WTC11 (cell line): ENCODE data around the gene TAAR8. TPM values are rescaled to one million over a fixed set of nuclear protein-coding genes. Genes with fewer than 3 reads are reported as not detected.

ENCODE experiments used
- ATAC-seq: fragments of 200-7000 bp; cut with Tn5 transposase; 2 replicates; pipeline ENCODE4 v1.10.0; 2021; ENCODE audit warnings: mild to moderate bottlenecking, moderate library complexity
- CTCF ChIA-PET: fragments of 300-600 bp; sonication (Branson Sonifier 250); formaldehyde crosslinking; loops from one replicate; lab custom pipeline; 2021; ENCODE audit warnings: antibody characterized with exemption; lab: Charles Lee
- POLR2A ChIA-PET: fragments of 350-600 bp; sonication (Branson Sonifier 250); formaldehyde crosslinking; loops from one replicate; lab custom pipeline; 2021; ENCODE audit warnings: antibody characterized with exemption; lab: Charles Lee
- DNase-seq: peaks from one replicate; pipeline ENCODE4 v3.0.0; 2021; ENCODE audit warnings: low spot score
- H3K27ac Mint-ChIP-seq: 2 replicates; pipeline ENCODE4 v1.8.0; 2021; ENCODE audit warnings: mixed read lengths
- H3K27me3 Mint-ChIP-seq: 2 replicates; pipeline ENCODE4 v1.8.0; 2021; ENCODE audit warnings: low read depth, mild to moderate bottlenecking, moderate library complexity, mixed read lengths
- H3K36me3 Mint-ChIP-seq: 2 replicates; pipeline ENCODE4 v1.8.0; 2021; ENCODE audit warnings: mixed read lengths
- H3K4me1 Mint-ChIP-seq: 2 replicates; pipeline ENCODE4 v1.8.0; 2022; ENCODE audit warnings: mixed read lengths
- H3K4me3 Mint-ChIP-seq: 2 replicates; pipeline ENCODE4 v1.8.0; 2021; ENCODE audit warnings: mild to moderate bottlenecking, moderate library complexity, mixed read lengths
- H3K9me3 Mint-ChIP-seq: 2 replicates; pipeline ENCODE4 v1.8.0; 2021; ENCODE audit warnings: mixed read lengths
- AFF4 ChIP-seq: sonication (generic); formaldehyde crosslinking; IDR thresholded peaks from 2 replicates; pipeline ENCODE4 v1.8.1; 2023; ENCODE audit warnings: mild to moderate bottlenecking, missing genetic modification reagents, borderline replicate concordance
- E2F4 ChIP-seq: sonication (generic); formaldehyde crosslinking; IDR thresholded peaks from 2 replicates; pipeline ENCODE4 v1.8.1; 2022; ENCODE audit warnings: low read depth, mild to moderate bottlenecking, moderate library complexity, missing genetic modification reagents, borderline replicate concordance
- E2F5 ChIP-seq: sonication (generic); formaldehyde crosslinking; IDR thresholded peaks from 2 replicates; pipeline ENCODE4 v1.8.1; 2022; ENCODE audit warnings: mild to moderate bottlenecking, moderate library complexity, missing genetic modification reagents
- EMX1 ChIP-seq: fragments of 250-450 bp; sonication (Bioruptor Pico); IDR thresholded peaks from 2 replicates; pipeline ENCODE4 v1.8.0; 2021; ENCODE audit warnings: mild to moderate bottlenecking
- ESRRA ChIP-seq: sonication (generic); formaldehyde crosslinking; IDR thresholded peaks from 2 replicates; pipeline ENCODE4 v1.8.1; 2022; ENCODE audit warnings: mild to moderate bottlenecking, missing genetic modification reagents, borderline replicate concordance
- ETV6 ChIP-seq: sonication (generic); formaldehyde crosslinking; IDR thresholded peaks from 2 replicates; pipeline ENCODE4 v1.8.1; 2022; ENCODE audit warnings: mild to moderate bottlenecking, missing genetic modification reagents
- FOXP1 ChIP-seq: sonication (generic); formaldehyde crosslinking; IDR thresholded peaks from 2 replicates; pipeline ENCODE4 v1.8.0; 2022; ENCODE audit warnings: missing genetic modification reagents, mild to moderate bottlenecking, moderate library complexity, borderline replicate concordance
- HMGA2 ChIP-seq: fragments of 250-450 bp; sonication (Bioruptor Pico); IDR thresholded peaks from 2 replicates; pipeline ENCODE4 v1.4.0; 2021; ENCODE audit warnings: mild to moderate bottlenecking, moderate library complexity
- HMGXB4 ChIP-seq: sonication (generic); formaldehyde crosslinking; IDR thresholded peaks from 2 replicates; pipeline ENCODE4 v1.8.1; 2023; ENCODE audit warnings: mild to moderate bottlenecking, moderate library complexity, missing genetic modification reagents
- JUN ChIP-seq: sonication (generic); formaldehyde crosslinking; IDR thresholded peaks from 2 replicates; pipeline ENCODE4 v1.8.0; 2023; ENCODE audit warnings: mild to moderate bottlenecking, missing genetic modification reagents
- NR3C1 ChIP-seq: sonication (generic); formaldehyde crosslinking; conservative IDR thresholded peaks from 2 replicates; pipeline ENCODE4 v1.8.1; 2023; ENCODE audit warnings: low read depth, mild to moderate bottlenecking, missing genetic modification reagents
- PREB ChIP-seq: sonication (generic); formaldehyde crosslinking; IDR thresholded peaks from 2 replicates; pipeline ENCODE4 v1.8.1; 2022; ENCODE audit warnings: mild to moderate bottlenecking, missing genetic modification reagents, moderate library complexity, borderline replicate concordance
- SOX15 ChIP-seq: fragments of 250-450 bp; sonication (Bioruptor Pico); IDR thresholded peaks from 2 replicates; pipeline ENCODE4 v1.9.0; 2021; ENCODE audit warnings: mild to moderate bottlenecking
- SP1 ChIP-seq: sonication (generic); formaldehyde crosslinking; conservative IDR thresholded peaks from 2 replicates; pipeline ENCODE4 v1.8.1; 2022; ENCODE audit warnings: missing genetic modification reagents
- TEAD4 ChIP-seq: sonication (generic); formaldehyde crosslinking; IDR thresholded peaks from 2 replicates; pipeline ENCODE4 v1.8.0; 2022; ENCODE audit warnings: mild to moderate bottlenecking, missing genetic modification reagents
- TP53 ChIP-seq: sonication (generic); formaldehyde crosslinking; IDR thresholded peaks from 2 replicates; pipeline ENCODE4 v1.8.1; 2023; ENCODE audit warnings: mild to moderate bottlenecking, missing genetic modification reagents
- ZNF138 ChIP-seq: sonication (generic); formaldehyde crosslinking; conservative IDR thresholded peaks from 2 replicates; pipeline ENCODE4 v1.8.1; 2022; ENCODE audit warnings: mild to moderate bottlenecking, moderate library complexity, missing genetic modification reagents
- ZNF317 ChIP-seq: sonication (generic); formaldehyde crosslinking; IDR thresholded peaks from 2 replicates; pipeline ENCODE4 v1.8.1; 2023; ENCODE audit warnings: low read depth, mild to moderate bottlenecking, moderate library complexity, missing genetic modification reagents, borderline replicate concordance
- ZNF423 ChIP-seq: fragments of 250-450 bp; sonication (Bioruptor Pico); IDR thresholded peaks from 2 replicates; pipeline ENCODE4 v2.1.2; 2022; ENCODE audit warnings: mild to moderate bottlenecking, moderate library complexity
- ZNF532 ChIP-seq: fragments of 250-450 bp; sonication (Bioruptor Pico); IDR thresholded peaks from 2 replicates; pipeline ENCODE4 v1.9.0; 2021; ENCODE audit warnings: mild to moderate bottlenecking, borderline replicate concordance
- total RNA-seq: library from RNA; stranded (reverse); gene quantifications from 3 replicates; pipeline ENCODE4 v1.2.3, GENCODE V29; 2021

Gene TAAR8
- total RNA-seq, 1 experiment from 2014 or later, result not detected

GRCh38 chr6:132571774-132572173 lies 19.3 kb downstream of the TAAR8 start:
- no peaks in the 10 kb centered on the region for H3K36me3 Mint-ChIP-seq
- no peak for ATAC-seq
- H3K27ac Mint-ChIP-seq, result no peak overlapping the region
- CTCF ChIA-PET, result interaction anchor here (0.7 kb wide), 1 partner anchor 88 kb away, joined by 4 read pairs; no protein-coding TSS in a partner anchor
- no peak for TF ChIP-seq TEAD4
- no peak for TF ChIP-seq FOXP1 (CRISPR knock-in tag)
- no peak for TF ChIP-seq EMX1 (CRISPR knock-in tag)
- H3K9me3 Mint-ChIP-seq, result no peaks in the 10 kb centered on the region
- no peak overlapping the region for H3K4me3 Mint-ChIP-seq
- POLR2A ChIA-PET, result no interaction called here
- no peaks in the 10 kb centered on the region for H3K27me3 Mint-ChIP-seq
- no peak for DNase-seq
- peaks cover 38% of the 10 kb centered on the region for H3K4me1 Mint-ChIP-seq

GRCh38 chr6:132584698-132585097 lies 32.2 kb downstream of the TAAR8 start:
- Mint-ChIP-seq H3K4me1 (peaks cover 7% of the 10 kb centered on the region), H3K27ac (no peak overlapping the region), H3K36me3 (no peaks in the 10 kb centered on the region), H3K27me3 (no peaks in the 10 kb centered on the region), H3K4me3 (no peak overlapping the region), H3K9me3 (peaks cover 17% of the 10 kb centered on the region)
- no peak for DNase-seq
- POLR2A ChIA-PET, result no interaction called here
- TF ChIP-seq NR3C1 (CRISPR knock-in tag) (no peak), ETV6 (no peak), ZNF317 (no peak), PREB (CRISPR knock-in tag) (no peak), ZNF532 (CRISPR knock-in tag) (no peak), TP53 (CRISPR knock-in tag) (no peak), E2F5 (no peak), SP1 (CRISPR knock-in tag) (no peak), HMGXB4 (CRISPR knock-in tag) (no peak), HMGA2 (no peak), E2F4 (no peak), SOX15 (no peak), ZNF423 (CRISPR knock-in tag) (no peak), AFF4 (CRISPR knock-in tag) (no peak), JUN (CRISPR knock-in tag) (no peak), ESRRA (CRISPR knock-in tag) (no peak), ZNF138 (CRISPR knock-in tag) (no peak)
- no peak for ATAC-seq
- CTCF ChIA-PET, result interaction anchor here (1.1 kb wide), 1 partner anchor 14 kb away, joined by 4 read pairs; no protein-coding TSS in a partner anchor
